Transverse colon (tissue), 4 donors: ENCODE data around the gene MSTO1.

ENCODE experiments used
- POLR2A ChIP-seq: fragments of 450-650 bp; IDR thresholded peaks from one replicate; pipeline ENCODE4 v1.6.1; 2016; ENCODE audit warnings: antibody characterized with exemption, mild to moderate bottlenecking, moderate library complexity
- POLR2AphosphoS5 ChIP-seq, 3 donors: sonication (generic); formaldehyde crosslinking; IDR thresholded peaks; one replicate each; pipeline ENCODE4 v1.6.1; 2016; ENCODE audit warnings: antibody characterized with exemption in 3 of 3
- TF ChIP-seq, protein P1 (sequence below), 5 experiments: fragments of 200-600 bp in 3 of 5; fragments of 450-650 bp in 2 of 5; sonication (generic) in 3 of 5; IDR thresholded peaks; 1 replicate in 2 of 5; 2 replicates in 3 of 5; pipeline ENCODE4 v1.5.1; 2016 to 2017; ENCODE audit warnings: antibody characterized with exemption in 5 of 5, inconsistent platforms in 3 of 5, mild to moderate bottlenecking in 2 of 5, moderate library complexity in 1 of 5

DNA sequence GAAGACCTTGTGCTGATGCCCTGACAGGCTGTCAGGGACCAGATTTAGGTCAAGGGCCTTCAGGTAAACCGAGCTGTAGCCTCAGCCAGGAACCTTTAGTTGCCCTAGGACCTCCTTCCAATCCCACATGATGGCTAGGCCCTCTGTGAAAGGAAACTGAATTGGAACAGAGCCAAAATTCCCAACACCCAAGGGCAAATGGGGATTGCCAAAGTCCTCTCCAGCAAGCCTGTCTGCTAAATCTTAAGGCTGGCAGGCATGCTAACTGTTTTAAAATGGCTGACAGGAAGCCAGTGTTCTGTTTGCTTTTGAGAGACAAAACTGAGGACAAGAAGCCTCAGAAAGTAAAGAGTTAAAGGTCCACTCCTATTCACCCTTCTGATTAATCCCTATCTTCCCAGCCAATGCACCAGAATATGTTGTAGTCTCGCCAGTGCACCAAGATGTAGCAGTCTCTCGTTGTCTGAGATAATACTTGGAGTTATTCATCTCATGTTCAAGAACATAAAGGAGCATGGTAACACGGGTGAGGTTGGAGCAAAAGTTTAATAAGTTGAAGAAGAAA, 35.1 kb downstream of the MSTO1 start:
- TF ChIP-seq, protein P1, sequence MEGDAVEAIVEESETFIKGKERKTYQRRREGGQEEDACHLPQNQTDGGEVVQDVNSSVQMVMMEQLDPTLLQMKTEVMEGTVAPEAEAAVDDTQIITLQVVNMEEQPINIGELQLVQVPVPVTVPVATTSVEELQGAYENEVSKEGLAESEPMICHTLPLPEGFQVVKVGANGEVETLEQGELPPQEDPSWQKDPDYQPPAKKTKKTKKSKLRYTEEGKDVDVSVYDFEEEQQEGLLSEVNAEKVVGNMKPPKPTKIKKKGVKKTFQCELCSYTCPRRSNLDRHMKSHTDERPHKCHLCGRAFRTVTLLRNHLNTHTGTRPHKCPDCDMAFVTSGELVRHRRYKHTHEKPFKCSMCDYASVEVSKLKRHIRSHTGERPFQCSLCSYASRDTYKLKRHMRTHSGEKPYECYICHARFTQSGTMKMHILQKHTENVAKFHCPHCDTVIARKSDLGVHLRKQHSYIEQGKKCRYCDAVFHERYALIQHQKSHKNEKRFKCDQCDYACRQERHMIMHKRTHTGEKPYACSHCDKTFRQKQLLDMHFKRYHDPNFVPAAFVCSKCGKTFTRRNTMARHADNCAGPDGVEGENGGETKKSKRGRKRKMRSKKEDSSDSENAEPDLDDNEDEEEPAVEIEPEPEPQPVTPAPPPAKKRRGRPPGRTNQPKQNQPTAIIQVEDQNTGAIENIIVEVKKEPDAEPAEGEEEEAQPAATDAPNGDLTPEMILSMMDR (IDR thresholded peaks at IDR 0.05): no peak
- TF ChIP-seq POLR2AphosphoS5 (IDR thresholded peaks at IDR 0.05) (no peak), POLR2A (no peak)
